Islet precursor cell (in vitro differentiated cells): ENCODE results near the gene TEDC2.

ENCODE experiments used
- DNase-seq: peaks from one replicate; pipeline ENCODE4 v3.0.0-alpha.2; 2018

TEDC2 gene

DNA sequence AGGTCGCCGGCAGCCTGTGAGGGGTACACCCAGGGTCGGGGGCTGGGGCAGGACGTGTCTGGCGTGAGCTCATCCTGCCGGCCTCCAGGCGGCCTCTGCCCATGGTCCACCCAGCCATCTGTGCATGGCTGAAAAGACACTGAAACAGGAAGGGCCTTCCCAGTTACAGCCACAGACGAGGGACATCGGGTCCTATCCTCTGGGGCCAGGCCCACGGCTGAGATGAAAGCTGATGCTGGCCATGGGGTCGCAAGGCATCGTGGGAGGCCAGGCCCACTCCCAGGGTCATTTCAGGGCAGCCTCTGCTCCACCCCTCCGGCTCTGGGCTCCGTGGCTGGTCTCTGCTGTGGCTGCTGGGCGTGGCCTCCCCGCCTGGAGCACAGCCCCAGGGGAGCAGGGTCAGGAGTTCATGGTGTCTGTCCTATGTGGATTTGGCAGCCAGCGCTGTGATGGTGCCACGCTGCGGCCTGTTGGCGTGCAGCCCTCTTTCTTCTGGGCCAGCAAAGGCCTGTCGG, 37.3 kb downstream of the TEDC2 start:
- no peak for DNase-seq

DNA sequence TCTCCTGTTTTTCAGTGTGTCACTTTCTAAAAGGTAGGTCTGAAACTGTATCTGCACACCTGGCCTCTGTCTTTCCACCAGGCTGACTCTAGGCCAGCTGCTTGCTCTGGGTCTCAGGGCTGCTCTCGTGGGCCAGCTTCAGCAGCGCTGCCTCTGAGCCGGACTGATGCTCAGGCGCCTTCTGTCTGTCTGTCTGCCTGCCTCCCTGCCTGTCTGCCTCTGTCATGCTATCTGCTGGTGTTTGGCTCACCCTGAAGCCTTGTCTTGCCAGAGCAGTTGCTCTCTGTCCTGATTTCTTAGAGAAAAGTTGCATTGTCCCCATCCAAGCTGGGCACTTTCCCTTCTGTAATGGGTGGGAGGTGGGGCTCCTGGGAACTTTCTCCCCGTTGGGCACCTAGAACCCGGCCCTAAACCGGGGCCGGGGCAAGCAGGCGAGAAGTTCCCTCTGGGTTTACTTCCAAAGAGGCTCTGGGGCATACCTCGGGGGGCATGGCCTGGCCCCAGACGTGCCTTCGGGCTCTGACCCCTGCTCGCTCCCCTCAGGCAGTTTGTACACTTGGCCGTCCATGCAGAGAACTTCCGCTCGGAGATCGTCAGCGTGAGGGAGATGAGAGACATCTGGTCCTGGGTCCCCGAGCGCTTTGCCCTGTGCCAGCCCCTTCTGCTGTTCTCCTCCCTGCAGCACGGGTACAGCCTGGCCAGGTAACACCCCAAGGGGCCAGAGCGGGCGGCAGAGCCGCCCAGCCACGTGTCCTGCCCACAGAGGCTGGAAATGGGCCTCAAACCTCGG, 38.0 kb downstream of the TEDC2 start:
- no peak for DNase-seq

DNA sequence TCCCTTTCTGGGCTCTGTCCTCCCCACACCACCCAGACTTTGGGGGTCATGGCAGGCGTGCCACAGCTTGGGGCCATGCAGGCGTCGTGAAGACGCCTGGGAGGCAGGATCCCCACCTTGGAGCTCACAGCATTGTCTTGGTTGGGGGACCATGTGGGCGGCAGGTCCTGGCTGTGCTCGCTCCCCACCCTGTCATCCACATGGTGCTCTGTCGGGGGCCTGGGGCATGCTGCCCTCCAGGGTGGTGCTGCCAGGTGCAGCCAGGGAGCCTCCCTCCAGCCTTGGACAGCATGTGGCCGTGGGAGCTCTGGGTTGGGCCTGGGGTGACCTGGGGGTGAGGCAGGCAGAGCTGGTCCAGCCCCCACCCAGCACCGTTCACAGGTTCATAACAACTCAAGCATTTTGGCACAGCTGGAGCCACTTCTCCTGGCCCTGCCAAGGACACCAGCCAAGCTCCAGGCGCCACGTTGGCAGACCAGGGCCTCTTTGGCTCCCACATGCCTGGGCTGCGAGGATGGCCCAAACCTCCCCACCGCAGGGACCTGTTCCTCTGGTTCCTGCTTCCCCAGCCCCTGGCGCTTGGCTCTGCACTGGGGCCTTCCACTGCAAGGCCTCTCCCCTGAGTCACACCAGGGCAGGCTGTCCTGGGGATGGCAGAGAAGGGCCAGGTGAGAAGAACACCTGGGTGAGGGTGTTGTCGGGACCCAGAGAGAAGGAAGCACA, 38.8 kb downstream of the TEDC2 start:
- no peak for DNase-seq

DNA sequence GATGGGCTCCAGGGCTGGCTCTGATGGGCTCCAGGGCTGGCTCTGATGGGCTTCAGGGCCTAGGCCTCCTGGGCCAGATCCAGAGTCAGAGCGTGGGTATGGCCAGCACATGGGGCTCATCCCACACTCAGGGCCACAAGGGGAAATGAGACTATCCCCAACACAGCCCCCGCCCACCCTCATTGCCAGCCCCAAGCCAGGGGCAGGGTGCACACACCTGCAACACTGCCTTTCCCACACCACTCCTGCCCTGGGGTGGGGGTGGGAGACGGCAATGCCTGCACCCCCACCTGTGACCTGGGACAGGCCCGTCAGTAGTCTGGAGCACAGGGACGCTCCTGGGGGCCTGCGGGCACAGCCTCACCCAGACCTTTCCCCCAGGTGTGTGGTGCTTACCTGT, 39.5 kb downstream of the TEDC2 start:
- DNase-seq, result no peak

DNA sequence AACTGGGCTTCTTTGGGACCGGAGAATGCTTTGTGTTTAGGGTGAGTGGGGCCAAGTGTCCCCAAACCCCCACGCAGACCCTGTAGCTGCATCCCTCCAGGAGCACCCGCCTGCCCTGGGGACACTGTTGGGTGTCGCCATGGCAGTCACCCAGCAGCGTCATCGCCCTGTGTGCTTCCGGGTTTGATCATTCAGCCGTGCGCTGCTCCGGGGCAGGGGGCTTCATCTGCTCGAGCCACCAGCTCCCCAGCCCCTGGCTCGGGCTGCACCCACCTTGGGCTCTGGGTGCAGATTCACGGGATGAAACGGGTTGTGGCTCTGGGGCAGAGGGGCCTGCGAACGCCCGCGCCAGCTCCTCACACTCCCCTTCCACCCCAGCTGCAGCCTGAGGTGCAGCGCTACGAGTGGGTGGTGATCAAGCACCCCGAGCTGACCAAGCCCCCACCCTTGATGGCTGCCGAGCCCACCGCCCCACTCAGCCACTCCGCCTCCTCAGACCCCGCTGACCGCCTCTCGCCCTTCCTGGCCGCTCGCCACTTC, 40.1 kb downstream of the TEDC2 start:
- no peak for DNase-seq

DNA sequence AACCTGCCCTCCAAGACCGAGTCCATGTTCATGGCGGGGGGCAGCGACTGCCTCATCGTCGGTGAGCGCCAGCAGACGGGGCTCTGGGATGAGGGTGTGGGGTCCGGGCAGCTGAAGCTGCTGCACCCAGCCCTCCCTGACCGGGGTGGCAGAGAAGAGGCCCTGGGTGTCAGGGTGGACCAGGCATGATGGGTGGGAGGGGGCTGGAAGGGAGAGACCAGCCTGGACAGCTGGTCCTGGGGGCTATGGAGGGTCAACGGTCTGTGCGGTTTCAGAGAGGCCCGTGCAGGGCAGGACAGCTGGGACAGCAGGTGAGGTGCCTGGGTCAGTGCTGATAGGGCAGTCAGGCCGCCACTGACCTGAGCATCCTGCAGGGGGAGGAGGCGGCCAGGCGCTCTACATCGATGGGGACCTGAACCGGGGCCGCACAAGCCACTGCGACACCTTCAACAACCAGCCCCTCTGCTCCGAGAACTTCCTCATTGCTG, 40.6 kb downstream of the TEDC2 start:
- DNase-seq, result no peak

DNA sequence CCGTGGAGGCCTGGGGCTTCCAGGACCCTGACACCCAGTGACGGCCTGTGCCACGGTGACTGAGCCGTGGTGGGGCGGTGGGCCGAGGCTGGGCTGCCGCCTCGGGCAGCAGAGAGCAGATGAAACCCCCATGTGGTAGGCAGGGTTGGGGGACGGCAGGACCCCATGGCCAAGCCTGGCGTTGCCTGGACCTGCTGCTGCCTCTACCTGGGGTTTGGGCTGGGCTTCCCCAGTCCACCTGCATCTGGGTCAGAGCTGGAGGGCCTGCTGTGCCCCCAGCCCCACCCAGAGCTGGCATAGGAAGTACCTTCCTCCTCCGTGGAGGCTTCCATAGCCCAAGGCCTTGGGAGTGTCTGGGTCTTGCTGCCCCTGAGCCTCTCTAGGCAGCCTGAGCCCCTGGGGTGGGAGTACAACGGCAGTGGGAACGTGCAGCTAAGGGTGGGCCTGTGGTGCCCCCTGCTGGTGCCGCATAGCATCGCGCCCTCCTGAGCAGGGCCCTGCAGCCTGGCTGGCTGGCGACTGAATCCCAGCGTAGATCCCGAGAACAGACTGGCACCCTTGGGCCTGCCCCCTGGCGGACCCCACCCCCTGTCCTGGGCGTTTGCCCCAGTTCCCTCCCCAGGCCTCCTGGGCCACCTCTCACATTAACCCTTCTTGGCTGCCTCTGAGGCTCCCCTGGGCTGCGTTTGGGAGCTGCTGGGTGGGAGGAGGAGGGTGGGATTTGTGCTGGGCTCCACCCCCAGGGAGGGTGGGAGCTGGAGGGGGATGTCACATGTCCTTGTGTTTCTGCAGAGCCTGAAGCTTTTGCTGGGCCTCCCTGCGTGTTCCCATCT, 41.2 kb downstream of the TEDC2 start:
- DNase-seq, result peak; percentile 95

DNA sequence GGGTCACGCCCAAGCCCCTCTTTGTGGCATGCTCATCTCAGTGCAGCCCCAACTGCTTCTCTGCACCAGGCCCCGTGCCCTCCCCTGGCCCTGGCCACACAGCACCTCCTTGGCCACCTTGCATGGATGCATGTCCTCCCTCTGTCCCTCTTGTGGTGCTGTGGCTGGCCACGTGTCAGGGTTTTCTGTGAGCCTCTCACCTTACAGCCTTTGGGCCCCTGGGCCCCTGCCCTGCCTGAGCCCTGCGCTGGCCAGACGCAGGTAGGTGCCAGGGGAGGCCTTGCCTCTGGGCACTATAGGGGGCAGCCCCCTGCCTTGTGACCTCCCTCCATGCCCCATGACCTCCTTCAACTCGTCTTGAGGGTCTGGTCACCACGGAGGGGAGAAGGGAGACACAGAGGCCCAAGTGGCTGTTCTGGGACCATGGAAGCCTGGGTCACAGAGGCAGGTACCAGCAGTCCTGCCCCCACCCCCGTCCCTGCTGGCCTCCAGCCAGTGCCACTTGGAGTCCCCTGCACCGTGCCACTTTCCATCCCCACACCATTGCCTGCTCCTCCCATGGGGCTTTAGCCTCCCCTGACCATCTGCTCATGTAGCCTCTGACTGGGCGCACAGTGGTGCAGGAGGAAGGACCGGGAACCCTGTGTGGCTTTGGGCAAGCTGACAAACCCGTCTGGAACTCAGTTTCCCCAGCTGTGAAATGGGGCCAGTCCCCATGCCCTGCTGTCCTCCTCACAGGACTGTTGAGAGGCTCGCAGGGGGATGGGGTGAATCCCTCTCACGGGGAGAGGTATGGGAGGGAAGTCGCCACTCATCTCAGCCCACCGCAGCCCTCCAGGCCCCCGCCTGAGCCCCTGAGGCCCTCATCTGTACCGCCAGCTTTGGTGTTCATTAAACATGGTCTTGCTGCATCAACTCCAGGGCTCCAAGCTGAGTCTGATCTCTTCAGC, 42.3 kb downstream of the TEDC2 start:
- DNase-seq, result no peak

DNA sequence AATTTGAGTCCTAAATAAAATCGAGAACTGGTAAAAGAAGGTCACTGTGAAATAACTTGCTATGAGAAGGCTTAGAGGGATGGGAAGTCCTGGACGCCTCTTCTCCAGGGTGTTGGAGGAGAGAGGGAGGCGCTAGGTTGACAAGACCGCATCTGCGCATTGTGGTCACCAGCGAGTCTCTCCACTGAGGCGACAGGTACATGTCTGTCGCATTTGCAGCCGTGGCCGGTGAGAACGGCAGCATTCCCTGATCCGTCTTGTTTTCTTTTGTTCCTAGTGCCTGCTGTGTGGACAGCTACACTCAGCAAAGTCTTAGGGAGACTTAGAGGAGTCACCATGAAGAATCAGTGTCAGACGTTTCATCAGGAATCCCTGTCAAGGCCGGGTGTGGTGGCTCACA, 45.8 kb downstream of the TEDC2 start:
- no peak for DNase-seq

DNA sequence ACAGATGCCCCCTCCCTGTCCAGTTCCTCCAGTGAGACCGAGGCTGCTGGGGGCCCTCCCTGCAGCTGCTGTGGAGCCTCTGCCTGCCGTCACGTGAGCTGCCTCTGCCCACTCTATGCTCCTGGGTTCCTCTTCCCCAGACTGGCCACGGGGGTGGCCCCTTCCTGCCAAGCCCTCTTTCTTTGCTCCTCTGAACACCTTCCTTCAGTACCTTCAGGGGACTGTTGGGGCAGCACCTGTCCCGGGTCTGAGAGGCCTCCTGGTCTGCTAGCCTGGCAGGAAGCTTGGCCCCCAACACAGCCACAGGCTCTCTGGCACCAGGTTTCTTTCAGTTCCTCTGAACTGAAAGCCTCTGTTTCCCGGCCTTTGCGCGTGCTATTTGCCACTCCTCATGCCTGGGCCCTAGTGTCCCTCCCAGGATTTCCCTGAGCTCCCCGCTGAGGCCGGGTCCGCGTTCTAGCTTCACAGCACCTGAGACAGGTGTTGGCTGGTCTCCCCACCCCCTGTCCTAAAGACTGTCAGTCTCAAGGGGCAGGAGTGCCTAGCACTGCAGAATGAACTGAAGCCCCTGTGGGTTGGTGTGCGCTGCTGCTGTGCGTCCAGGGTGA, 47.2 kb downstream of the TEDC2 start:
- no peak for DNase-seq

DNA sequence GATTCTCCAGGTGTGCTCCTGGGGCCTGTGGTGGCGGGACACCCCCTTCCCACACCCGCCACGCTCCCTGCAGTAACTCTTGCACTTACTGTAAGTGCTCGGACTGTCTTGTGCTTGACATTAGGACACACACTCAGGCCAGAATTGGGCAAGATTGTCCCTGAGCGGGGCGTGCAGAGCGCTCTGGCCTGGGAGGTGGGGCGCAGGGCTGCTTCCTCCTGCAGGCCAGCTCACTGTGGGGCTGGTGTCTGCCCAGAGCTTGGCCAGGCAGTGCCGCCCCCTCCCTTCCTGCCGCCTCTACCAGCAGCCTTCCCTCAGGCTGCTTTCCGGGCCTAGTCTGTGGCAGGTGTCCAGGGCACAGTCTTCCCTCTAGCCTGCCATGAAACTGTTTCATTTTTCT, 47.8 kb downstream of the TEDC2 start:
- no peak for DNase-seq

DNA sequence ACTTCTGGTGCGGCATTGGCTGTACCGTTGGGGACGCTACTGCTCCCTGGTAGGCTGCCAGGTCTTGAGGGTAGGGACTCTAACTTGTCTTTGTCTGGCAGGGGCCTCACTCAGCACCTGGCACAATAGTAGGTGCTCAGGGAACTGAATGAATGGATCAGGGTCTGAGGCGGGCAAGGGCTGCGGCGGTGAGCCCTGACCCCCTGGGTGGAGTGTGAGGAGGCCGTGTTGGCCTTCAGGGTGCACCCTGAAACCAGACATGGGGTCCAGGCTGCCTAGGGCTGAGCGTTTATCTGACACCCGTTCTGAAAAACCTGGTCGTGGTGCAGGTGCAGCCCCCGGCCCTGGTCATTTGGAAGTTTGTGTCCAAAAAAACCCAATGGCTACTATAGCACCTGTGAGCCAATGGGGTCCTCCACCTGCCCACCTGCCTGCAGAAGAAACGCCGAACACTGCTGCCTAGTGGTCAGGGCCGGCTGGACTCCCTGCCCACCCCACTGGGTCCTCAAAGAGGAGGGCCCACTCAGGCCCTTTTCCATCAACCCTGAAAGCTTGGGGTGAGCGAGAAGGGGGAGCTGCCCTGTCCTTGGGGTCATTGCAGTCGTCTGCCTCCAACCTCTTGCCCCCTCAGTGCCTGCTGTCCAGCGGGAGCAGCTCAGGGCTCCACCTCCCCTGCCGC, 49.0 kb downstream of the TEDC2 start:
- no peak for DNase-seq

DNA sequence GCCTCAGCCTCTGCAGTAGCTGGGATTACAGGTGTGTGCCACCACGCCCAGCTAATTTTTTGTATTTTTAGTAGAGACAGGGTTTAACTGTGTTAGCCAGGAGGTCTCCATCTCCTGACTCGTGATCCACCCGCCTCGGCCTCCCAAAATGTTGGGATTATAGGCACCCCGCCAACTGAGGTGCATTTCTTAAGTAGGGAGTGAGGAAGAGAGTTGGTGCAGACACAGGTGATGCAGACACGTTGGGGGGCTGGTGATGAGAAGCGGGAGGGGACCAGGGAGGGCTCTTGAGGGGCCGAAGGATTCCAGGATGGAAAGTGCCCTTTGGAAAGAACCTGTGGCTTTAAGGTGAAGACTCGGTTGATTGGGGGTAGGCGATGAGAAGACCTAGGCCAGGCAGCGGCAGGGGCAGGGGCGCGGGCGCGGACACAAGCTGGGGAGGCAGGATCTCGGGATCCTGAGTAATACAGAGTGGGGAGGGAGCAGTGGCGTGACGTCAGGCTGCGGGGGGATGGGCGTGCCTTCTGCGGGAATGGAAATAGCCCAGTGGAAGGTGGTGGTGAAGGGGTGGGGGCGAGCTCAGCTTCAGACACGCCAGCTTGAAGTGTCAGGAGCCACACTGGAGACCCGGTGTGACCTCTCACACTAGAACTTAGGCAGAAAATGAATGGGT, 51.4 kb downstream of the TEDC2 start:
- DNase-seq, result no peak

DNA sequence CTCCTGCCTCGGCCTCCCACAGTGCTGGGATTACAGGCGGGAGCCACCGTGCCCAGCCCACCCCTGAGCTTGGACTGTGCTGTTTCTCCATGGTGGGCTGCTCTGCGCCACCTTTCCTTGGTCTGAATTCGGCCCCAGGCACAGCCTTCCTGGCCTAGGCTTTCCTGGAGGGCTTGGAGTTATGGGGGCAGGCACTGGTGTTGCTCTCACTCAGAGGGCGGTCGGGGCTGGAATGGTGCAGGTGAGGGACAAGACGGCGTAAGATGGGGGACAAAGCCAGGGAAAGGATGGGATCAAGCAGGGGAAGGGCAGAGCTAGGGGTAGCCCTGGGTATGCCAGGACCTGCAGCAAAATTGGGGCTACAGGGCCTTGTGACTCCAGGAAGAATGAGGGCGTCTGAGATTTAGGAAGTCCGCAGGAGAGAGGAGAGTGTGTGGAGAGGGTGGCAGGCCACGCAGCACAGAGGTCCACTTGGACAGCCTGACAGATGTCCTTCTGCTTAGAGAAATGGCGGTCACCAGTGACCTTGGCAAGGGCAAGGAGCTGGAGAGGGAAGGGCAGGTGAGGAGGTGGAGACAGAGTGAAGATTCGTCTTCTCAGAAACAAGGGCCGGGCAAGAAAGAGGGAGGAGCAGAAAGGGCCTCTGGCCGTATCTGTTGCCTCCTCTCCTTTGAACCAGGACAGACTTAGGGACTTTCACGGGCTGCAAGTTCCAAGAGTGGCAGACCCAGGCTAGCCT, 52.3 kb downstream of the TEDC2 start:
- DNase-seq, result no peak

DNA sequence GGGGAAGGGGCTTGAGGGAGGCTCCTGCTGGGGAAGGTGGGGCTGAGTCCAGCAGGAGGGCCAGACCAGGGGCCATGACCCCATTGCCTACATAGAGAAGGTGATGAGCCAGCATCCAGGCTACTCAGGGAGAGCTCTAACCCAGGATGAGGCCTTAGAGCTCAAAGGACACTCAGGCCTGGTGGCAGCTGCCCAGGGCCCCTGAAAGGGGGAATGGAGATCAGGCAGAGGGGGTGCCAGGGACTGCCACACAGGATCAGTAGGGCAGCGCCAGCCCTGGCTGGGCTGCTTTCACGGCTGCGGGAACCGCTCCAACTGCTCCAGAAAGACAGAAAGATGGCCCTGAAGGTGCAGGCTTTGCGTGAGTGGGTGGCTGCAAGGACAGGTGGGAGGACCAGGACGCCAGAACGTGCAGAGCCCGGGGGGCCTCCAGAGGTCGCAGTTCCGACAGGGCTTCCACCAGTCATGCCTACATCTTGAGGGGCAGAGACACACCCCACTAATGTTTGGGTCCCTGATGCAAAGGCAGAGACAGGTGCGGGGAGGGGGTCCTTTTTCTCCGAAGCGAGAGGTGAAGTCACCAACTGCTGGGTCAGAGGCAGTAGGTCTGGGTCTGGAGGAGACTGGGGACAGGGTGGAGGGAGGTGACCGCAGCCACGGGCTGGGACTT, 53.0 kb downstream of the TEDC2 start:
- DNase-seq, result no peak

DNA sequence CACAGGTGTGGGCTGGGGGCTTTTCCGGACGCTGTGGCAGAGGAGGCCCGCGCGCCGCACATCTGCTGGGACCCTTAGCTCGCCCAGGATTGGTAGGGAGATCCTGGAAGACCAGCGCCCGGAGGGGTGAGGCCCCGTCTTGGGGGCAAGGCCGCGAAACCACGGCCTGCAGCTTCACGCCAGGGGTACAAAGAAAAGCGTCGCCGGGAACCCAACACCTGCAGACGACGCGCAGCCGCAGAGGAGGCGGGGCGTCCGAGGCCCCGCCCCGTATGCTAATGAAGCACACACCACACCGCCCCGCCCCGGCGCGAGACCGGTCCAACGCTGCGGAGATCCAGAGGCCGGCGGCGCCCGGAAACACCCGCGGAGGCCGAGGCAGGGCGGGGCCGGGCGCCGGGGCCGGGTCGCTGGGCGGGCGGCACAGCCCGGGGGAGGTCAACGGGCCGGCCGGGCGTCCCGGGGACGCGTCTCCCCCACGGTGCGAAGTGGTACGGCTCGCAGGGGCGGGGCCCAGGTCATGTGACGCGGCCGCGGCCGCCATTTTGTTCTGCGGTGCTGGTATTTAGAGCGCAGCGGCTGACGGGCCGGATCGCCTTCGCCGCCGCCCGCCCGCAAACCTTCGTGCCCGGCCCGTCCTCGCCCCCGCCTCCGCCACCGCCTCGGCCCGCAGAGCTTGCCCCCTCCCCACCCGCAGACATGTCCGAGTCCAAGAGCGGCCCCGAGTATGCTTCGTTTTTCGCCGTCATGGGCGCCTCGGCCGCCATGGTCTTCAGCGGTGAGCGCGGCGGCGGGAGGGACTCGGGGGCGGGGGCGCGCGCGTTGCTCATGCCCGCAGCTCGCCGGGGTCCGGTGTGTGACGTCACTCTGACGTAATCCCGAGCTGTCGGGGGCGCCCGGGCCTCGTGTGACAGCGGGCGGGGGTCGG, 53.8 kb downstream of the TEDC2 start, which contains the start of gene ATP6V0C:
Gene ATP6V0C, plus strand, starts transcription at position 548 of the 928 bp plus-strand sequence. Its CDS starts 152 bp downstream, at position 700.
- peak; percentile 94 for DNase-seq
